Stimulated activated CD8-positive, alpha-beta memory T cell treated with anti-CD3 and anti-CD28 coated beads, Interleukin-15, amount 100 ng/mL, for 24 hours (primary cell): ENCODE data around the gene GALR2.

Experiments
- DNase-seq: peaks from one replicate; pipeline ENCODE4 v3.0.0-alpha.2; 2020; ENCODE audit warnings: low read depth

The GALR2 gene

DNA sequence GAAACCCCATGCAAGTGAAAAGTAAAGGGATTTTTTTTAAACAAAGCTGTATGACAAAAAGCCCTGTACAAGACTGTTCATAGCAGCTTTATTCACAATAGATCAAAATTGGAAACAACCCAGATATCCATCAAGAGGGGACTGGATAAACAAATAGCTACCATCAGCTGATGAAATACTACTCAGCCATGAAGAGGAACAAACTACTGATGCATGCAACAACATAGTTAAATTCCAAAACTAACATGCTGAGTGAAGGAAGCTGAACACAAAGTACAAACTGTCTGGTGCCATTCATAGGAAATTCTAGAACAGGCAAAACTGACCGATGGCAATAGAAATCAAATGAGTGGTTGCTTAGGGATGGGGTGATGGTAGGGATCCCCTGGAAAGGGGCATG lies 51.3 kb downstream of the GALR2 start:
- DNase-seq = no peak
